Measurements from ENCODE around the gene IKZF2. TPM values are rescaled to one million over a fixed set of nuclear protein-coding genes. Genes with fewer than 3 reads are reported as not detected.

IKZF2 gene
- total RNA-seq, 1 donor from 2014 or later, result 3.9 TPM

GRCh38 chr2:213101692-213102460 lies 49.5 kb downstream of the IKZF2 start:
- Histone ChIP-seq H3K36me3 (no peaks in the 10 kb centered on the region), H3K27ac (no peak overlapping the region), H3K27me3 (no peaks in the 10 kb centered on the region), H3K4me3 (no peak overlapping the region), H3K9me3 (no peaks in the 10 kb centered on the region), H3K4me1 (no peaks in the 10 kb centered on the region)
- TF ChIP-seq, protein P1, sequence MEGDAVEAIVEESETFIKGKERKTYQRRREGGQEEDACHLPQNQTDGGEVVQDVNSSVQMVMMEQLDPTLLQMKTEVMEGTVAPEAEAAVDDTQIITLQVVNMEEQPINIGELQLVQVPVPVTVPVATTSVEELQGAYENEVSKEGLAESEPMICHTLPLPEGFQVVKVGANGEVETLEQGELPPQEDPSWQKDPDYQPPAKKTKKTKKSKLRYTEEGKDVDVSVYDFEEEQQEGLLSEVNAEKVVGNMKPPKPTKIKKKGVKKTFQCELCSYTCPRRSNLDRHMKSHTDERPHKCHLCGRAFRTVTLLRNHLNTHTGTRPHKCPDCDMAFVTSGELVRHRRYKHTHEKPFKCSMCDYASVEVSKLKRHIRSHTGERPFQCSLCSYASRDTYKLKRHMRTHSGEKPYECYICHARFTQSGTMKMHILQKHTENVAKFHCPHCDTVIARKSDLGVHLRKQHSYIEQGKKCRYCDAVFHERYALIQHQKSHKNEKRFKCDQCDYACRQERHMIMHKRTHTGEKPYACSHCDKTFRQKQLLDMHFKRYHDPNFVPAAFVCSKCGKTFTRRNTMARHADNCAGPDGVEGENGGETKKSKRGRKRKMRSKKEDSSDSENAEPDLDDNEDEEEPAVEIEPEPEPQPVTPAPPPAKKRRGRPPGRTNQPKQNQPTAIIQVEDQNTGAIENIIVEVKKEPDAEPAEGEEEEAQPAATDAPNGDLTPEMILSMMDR (IDR thresholded peaks at IDR 0.05), result no peak
- DNase-seq (ENCODE audit: low spot score in 2 of 2), result no peak
- intact Hi-C loops (cut with DNase I), result no loop called here

DNA sequence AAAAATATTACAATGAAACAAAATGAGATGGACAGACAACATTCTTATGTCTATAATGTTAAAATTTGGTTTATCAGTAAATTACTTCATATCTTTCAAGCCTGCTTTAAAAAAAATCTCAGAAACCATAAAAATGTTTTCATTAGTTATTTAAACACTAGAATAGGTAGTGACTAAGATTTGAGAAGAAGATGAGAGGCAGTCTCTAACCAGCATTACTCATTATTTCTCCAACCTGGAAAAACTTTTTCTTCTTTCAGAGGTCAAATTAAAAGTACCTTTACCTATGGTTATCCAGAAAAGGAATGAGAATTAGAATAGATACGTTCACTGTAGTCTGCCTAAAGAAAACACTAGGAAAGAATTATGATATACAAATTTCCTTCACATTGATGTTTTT lies 50.3 kb downstream of the IKZF2 start:
- no peak for DNase-seq (ENCODE audit: low spot score in 2 of 2)
- intact Hi-C loops (cut with DNase I), result no loop called here

DNA sequence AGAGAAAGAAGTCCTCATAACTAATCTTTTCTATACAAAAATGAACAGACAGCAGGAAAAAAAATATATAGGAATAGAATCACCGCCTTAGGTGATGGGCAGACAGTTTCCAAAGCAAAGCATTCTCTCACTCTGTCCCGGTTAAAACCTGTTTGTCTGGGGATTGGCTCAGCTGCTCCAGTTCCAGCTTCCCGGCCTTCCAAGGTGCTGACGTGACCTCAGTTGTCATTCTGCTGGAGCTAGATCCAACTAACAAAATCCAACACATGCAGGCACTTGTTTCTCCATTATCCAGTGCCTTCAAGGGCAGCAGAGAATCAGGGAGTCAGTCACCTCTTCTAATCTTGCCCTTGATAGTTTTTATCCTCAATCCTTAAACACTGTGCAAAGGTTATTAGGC lies 52.8 kb downstream of the IKZF2 start:
- TF ChIP-seq, protein P1 (IDR thresholded peaks at IDR 0.05), result no peak
- H3K27ac ChIP-seq, result no peak overlapping the region
- no peaks in the 10 kb centered on the region for H3K4me1 ChIP-seq
- H3K9me3 ChIP-seq, result no peaks in the 10 kb centered on the region
- H3K4me3 ChIP-seq, result no peak overlapping the region
- intact Hi-C loops (cut with DNase I), result no loop called here
- no peaks in the 10 kb centered on the region for H3K27me3 ChIP-seq
- DNase-seq (ENCODE audit: low spot score in 2 of 2), result no peak
- H3K36me3 ChIP-seq, result no peaks in the 10 kb centered on the region

More for the DNA sequence above, 50.3 kb downstream of the IKZF2 start:
- Histone ChIP-seq H3K36me3 (no peaks in the 10 kb centered on the region), H3K4me3 (no peak overlapping the region), H3K4me1 (no peaks in the 10 kb centered on the region), H3K9me3 (no peaks in the 10 kb centered on the region), H3K27me3 (no peaks in the 10 kb centered on the region), H3K27ac (no peak overlapping the region)
- TF ChIP-seq, protein P1 (IDR thresholded peaks at IDR 0.05), result no peak

- Histone ChIP-seq H3K27ac (no peak overlapping the region), H3K27me3 (no peaks in the 10 kb centered on the region), H3K4me3 (no peak overlapping the region), H3K4me1 (peaks cover 2 to 11% of the 10 kb centered on the region in 2 donors), H3K9me3 (no peaks in the 10 kb centered on the region), H3K36me3 (no peaks in the 10 kb centered on the region)
- no peak for DNase-seq (ENCODE audit: low spot score in 2 of 2)
- TF ChIP-seq, protein P1 (IDR thresholded peaks at IDR 0.05), result no peak
- intact Hi-C loops (cut with DNase I), result no loop called here
These were observed 59.6 kb downstream of the IKZF2 start for GRCh38 chr2:213091765-213092164.

- Histone ChIP-seq H3K4me1 (peaks cover 3 to 18% of the 10 kb centered on the region in 2 donors), H3K9me3 (no peaks in the 10 kb centered on the region), H3K36me3 (no peaks in the 10 kb centered on the region), H3K27me3 (no peaks in the 10 kb centered on the region), H3K27ac (no peak overlapping the region), H3K4me3 (no peak overlapping the region)
- TF ChIP-seq, protein P1 (IDR thresholded peaks at IDR 0.05), result no peak
- intact Hi-C loops (cut with DNase I), result no loop called here
- DNase-seq (ENCODE audit: low spot score in 2 of 2), result no peak
These were observed 60.6 kb downstream of the IKZF2 start for GRCh38 chr2:213090772-213091171.
